ENCODE data around the gene ZBTB40.
A peak's percentile ranks its signal among the peaks of the same experiment; 100 is the strongest.

Gene ZBTB40

DNA sequence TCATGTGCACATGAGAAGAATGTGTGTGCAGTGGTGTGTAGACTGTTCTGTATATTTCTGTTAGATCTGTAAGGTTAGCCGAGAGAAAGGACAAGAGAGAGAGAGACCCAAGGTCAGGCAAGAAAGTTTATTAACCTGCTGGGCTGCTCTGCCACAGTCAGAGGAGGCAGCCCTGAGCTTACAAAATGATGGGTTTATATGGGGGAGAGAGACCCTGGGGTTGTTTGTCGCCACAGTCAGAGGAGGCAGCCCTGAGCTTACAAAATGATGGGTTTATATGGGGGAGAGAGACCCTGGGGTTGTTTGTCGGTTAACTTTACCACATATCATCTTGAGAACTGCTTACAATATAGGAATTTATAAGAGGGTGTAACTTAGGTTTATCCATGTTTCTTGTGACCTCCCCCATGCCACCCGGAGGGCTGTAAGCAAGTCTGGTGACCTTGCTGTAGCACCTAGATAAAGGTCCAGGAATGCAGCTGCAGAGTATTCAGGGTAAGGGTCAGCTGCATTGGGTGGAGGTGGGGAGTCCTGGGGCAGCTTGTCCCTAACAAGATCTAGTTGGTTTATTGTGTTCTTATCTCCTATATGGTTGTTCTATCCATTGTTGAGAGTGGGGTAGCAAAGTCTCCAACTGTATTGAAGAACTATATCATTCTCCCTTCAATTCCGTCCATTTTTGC is 9.3 kb upstream of the ZBTB40 start:
- DNase-seq (ENCODE audit: low read depth) = no peak
- TF ChIP-seq CTCF (conservative IDR thresholded peaks at IDR 0.05; ENCODE audit: control insufficient read depth, insufficient read depth, low read depth, low read length) = no peak
- H3K4me3 ChIP-seq (ENCODE audit: control insufficient read depth, low read depth, low read length) = no peak overlapping the region

GRCh38 chr1:22443332-22443731 is 8.3 kb upstream of the ZBTB40 start:
- TF ChIP-seq CTCF (conservative IDR thresholded peaks at IDR 0.05; ENCODE audit: control insufficient read depth, insufficient read depth, low read depth, low read length) = no peak
- no peak overlapping the region for H3K4me3 ChIP-seq (ENCODE audit: control insufficient read depth, low read depth, low read length)
- DNase-seq (ENCODE audit: low read depth) = no peak

DNA sequence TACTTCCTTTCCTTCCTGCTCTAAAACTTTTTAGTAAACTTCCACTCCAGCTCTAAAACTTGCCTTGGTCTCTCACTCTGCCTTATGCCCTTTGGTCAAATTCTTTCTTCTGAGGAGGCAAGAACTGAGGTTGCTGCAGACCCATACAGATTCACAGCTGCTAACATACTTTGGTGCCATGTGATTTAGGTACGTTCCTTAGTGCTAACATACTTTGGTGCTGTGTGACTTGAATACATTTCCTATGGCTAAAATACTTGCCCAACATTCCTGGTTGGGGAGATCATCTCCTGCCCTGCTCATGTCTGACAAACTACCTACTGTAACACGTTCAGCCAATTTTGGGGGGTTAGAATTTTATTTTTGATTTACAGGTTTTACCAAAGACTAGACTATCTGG is 6.8 kb upstream of the ZBTB40 start:
- no peak for DNase-seq (ENCODE audit: low read depth)
- H3K4me3 ChIP-seq (ENCODE audit: control insufficient read depth, low read depth, low read length) = no peak overlapping the region
- no peak for TF ChIP-seq CTCF (conservative IDR thresholded peaks at IDR 0.05; ENCODE audit: control insufficient read depth, insufficient read depth, low read depth, low read length)

DNA sequence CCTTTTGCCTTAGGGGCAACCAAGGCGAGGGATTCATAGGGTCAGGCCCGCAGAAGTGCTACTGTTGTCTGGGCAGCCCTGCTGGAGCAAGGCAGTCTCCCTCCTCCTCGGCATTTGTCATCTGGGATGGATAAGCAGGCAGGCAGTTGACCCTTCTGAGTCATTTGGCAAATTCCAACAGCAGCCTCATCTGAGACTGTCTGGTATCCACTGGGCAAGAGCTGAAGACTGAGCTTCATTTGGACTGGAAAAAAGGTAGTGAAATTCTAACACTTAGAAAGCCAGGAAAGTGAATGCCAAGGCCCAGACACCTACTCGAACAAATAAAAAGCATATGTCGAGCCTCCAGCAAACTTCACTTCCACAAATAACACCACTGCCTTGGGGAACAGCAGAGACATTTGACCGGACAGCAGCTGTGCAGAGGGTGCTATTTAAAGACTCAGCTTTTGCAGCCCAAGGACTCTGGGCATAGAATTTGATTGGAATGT is 4.0 kb upstream of the ZBTB40 start:
- DNase-seq (ENCODE audit: low read depth) = peak; percentile 82
- H3K4me3 ChIP-seq (ENCODE audit: control insufficient read depth, low read depth, low read length) = no peak overlapping the region
- no peak for TF ChIP-seq CTCF (conservative IDR thresholded peaks at IDR 0.05; ENCODE audit: control insufficient read depth, insufficient read depth, low read depth, low read length)

GRCh38 chr1:22449636-22450035 is 2.0 kb upstream of the ZBTB40 start:
- DNase-seq (ENCODE audit: low read depth) = no peak
- no peak for TF ChIP-seq CTCF (conservative IDR thresholded peaks at IDR 0.05; ENCODE audit: control insufficient read depth, insufficient read depth, low read depth, low read length)

DNA sequence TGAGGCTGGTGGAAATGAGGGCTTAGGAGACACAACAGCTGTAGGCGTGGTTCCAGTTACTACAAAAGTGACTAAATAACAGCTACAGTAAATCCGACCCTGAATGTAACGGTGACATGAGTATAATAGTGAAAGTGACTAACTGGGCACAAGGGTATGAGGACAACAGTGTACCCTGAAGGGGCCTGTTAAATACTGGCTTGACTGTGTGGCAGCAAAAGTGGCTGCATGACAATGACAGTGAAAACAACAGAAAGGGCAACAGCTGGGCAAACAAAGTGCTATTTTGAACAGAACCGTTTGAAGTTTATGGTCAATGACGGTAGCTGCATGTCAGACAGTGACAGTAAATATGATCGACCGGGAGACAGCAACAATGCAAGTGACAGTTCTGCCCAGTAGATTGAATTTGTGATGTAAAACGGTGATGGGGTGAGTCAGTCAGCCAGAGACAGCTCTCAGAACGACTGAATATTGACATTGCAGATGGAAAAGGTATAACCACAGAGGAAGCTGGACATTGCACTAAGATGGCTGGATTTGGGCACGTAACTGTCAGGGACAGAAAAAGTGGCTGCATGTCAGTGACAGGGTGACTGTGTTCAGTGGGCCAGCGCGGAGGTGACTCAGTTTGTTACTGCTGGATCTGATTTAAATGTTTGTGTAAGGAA is 1.2 kb upstream of the ZBTB40 start:
- no peak for DNase-seq (ENCODE audit: low read depth)
- H3K4me3 ChIP-seq (ENCODE audit: control insufficient read depth, low read depth, low read length) = no peak overlapping the region
- no peak for TF ChIP-seq CTCF (conservative IDR thresholded peaks at IDR 0.05; ENCODE audit: control insufficient read depth, insufficient read depth, low read depth, low read length)

More at GRCh38 chr1:22449636-22450035, 2.0 kb upstream of the ZBTB40 start:
- H3K4me3 ChIP-seq (ENCODE audit: control insufficient read depth, low read depth, low read length) = no peak overlapping the region
